OCI-LY3 (cell line): ENCODE measurements around the gene LSM14A.
"Not testable (repeated sequence)": the region's sequence is repeated elsewhere in the genome, so short reads cannot be mapped to it uniquely, and the experiment has no call there.

Experiments used
- H2AFZ ChIP-seq: fragments of 200-600, 300-600 bp; shearing (Covaris generic); 2 replicates; pipeline ENCODE4 v1.6.0; 2014; ENCODE audit warnings: antibody characterized with exemption, low read depth, low read length
- H3K27ac ChIP-seq: fragments of 200-600, 300-600 bp; sonication (generic); 2 replicates; pipeline ENCODE4 v1.5.1; 2014; ENCODE audit warnings: mild to moderate bottlenecking, low read length, moderate library complexity, mixed read lengths
- H3K27me3 ChIP-seq: fragments of 200-600, 300-600 bp; sonication (generic); 2 replicates; pipeline ENCODE4 v1.6.1; 2014; ENCODE audit warnings: low read depth, low read length, mixed read lengths
- H3K36me3 ChIP-seq: fragments of 200-600, 300-600 bp; sonication (generic); replicated peaks from 2 replicates; pipeline ENCODE3; 2014; ENCODE audit warnings: low read depth, low read length, mixed read lengths
- H3K4me1 ChIP-seq: fragments of 300-600, 200-600 bp; sonication (generic); 2 replicates; pipeline ENCODE4 v1.6.1; 2014; ENCODE audit warnings: low read length, mixed read lengths
- H3K4me2 ChIP-seq: fragments of 200-600, 300-600 bp; sonication (generic); 2 replicates; pipeline ENCODE4 v1.6.1; 2014; ENCODE audit warnings: low read length, mixed read lengths
- H3K4me3 ChIP-seq: fragments of 300-600, 200-600 bp; sonication (generic); 2 replicates; pipeline ENCODE4 v1.5.1; 2014; ENCODE audit warnings: antibody characterized with exemption, mild to moderate bottlenecking, low read length, moderate library complexity
- H3K79me2 ChIP-seq: fragments of 300-600, 200-600 bp; shearing (Covaris generic); 2 replicates; pipeline ENCODE4 v1.6.1; 2014; ENCODE audit warnings: mild to moderate bottlenecking, low read length, mixed read lengths
- H3K9ac ChIP-seq: fragments of 300-600, 200-600 bp; shearing (Covaris generic); 2 replicates; pipeline ENCODE4 v1.6.0; 2014; ENCODE audit warnings: mild to moderate bottlenecking, low read length, moderate library complexity
- H3K9me3 ChIP-seq: fragments of 200-600, 300-600 bp; shearing (Covaris generic); 2 replicates; pipeline ENCODE4 v1.6.1; 2014; ENCODE audit warnings: low read length, mixed read lengths; ENCODE audit not compliant: insufficient read depth
- H4K20me1 ChIP-seq: fragments of 200-600, 300-600 bp; sonication (generic); 2 replicates; pipeline ENCODE4 v1.6.1; 2016; ENCODE audit warnings: low read length, mixed read lengths; ENCODE audit not compliant: insufficient read depth
- CTCF ChIP-seq: fragments of 200-600, 300-600 bp; sonication (generic); IDR thresholded peaks from 2 replicates; pipeline ENCODE4 v1.5.1; 2014; ENCODE audit warnings: antibody characterized with exemption, low read length, low read depth
- EZH2phosphoT487 ChIP-seq: fragments of 200-600 bp; shearing (Covaris generic); IDR thresholded peaks from 2 replicates; pipeline ENCODE4 v1.6.1; 2018; ENCODE audit warnings: antibody characterized with exemption, mixed run types, low read depth

Gene LSM14A

GRCh38 chr19:34165295-34165738 lies 7.0 kb upstream of the LSM14A start:
- H3K4me2 ChIP-seq = no peak overlapping the region
- H3K27ac ChIP-seq = no peak overlapping the region
- 0 out of 2 replicates have a peak, but pooled peaks cover 4% of the 10 kb centered on the region for H3K27me3 ChIP-seq
- TF ChIP-seq EZH2phosphoT487 = no peak
- TF ChIP-seq CTCF = no peak
- no peak overlapping the region for H3K4me3 ChIP-seq
- no peaks in the 10 kb centered on the region for H4K20me1 ChIP-seq
- H3K4me1 ChIP-seq = peaks cover 3% of the 10 kb centered on the region
- no peak overlapping the region for H2AFZ ChIP-seq
- H3K9ac ChIP-seq = no peak overlapping the region
- H3K9me3 ChIP-seq = no peaks in the 10 kb centered on the region
- H3K36me3 ChIP-seq = no peaks in the 10 kb centered on the region
- no peaks in the 10 kb centered on the region for H3K79me2 ChIP-seq

GRCh38 chr19:34169475-34170199 lies 2.7 kb upstream of the LSM14A start:
- H3K4me2 ChIP-seq, H3K9me3 ChIP-seq, H3K27ac ChIP-seq, H3K27me3 ChIP-seq, H2AFZ ChIP-seq, H3K36me3 ChIP-seq, H3K4me3 ChIP-seq, H4K20me1 ChIP-seq, H3K9ac ChIP-seq: not testable (repeated sequence)
- peaks cover 22% of the 10 kb centered on the region for H3K4me1 ChIP-seq
- peaks cover 29% of the 10 kb centered on the region for H3K79me2 ChIP-seq

GRCh38 chr19:34171539-34171876 lies 796 bp upstream of the LSM14A start:
- H3K27me3 ChIP-seq = 0 out of 2 replicates have a peak, but pooled peaks cover 4% of the 10 kb centered on the region
- H3K9me3 ChIP-seq = no peaks in the 10 kb centered on the region
- peaks cover 48% of the 10 kb centered on the region for H3K79me2 ChIP-seq
- H2AFZ ChIP-seq = peak overlapping the region; percentile 34
- TF ChIP-seq CTCF (no peak), EZH2phosphoT487 (no peak)
- H3K4me2 ChIP-seq = peak overlapping the region; percentile 81
- H3K27ac ChIP-seq = peak overlapping the region; percentile 88
- peaks cover 41% of the 10 kb centered on the region for H3K4me1 ChIP-seq
- H4K20me1 ChIP-seq = peaks cover 26% of the 10 kb centered on the region
- H3K4me3 ChIP-seq = peak overlapping the region; percentile 83
- peak overlapping the region; percentile 89 for H3K9ac ChIP-seq
- peaks cover 3% of the 10 kb centered on the region for H3K36me3 ChIP-seq

- Histone ChIP-seq H3K36me3 (peaks cover 10% of the 10 kb centered on the region), H3K9me3 (no peaks in the 10 kb centered on the region), H2AFZ (peak overlapping the region; percentile 54; the same call in 1 of the 2 replicates), H3K27me3 (0 out of 2 replicates have a peak, but pooled peaks cover 4% of the 10 kb centered on the region), H3K79me2 (peaks cover 60% of the 10 kb centered on the region), H4K20me1 (peaks cover 38% of the 10 kb centered on the region), H3K4me3 (peak overlapping the region; percentile 83), H3K4me1 (peaks cover 53% of the 10 kb centered on the region), H3K4me2 (peak overlapping the region; percentile 78), H3K27ac (peak overlapping the region; percentile 88), H3K9ac (peak overlapping the region; percentile 92)
- no peak for TF ChIP-seq EZH2phosphoT487
- no peak for TF ChIP-seq CTCF
Measured at GRCh38 chr19:34172661-34173192, 423 bp downstream of the LSM14A start.
